HL-60 (cell line): Measurements from ENCODE around the gene DOHH.
"Not testable (repeated sequence)": the region's sequence is repeated elsewhere in the genome, so short reads cannot be mapped to it uniquely, and the experiment has no call there.

Source experiments
- GABPA ChIP-seq: IDR thresholded peaks from 2 replicates; pipeline ENCODE4 v1.6.1; 2012; ENCODE audit warnings: low read depth
- POLR2AphosphoS5 ChIP-seq: IDR thresholded peaks from 2 replicates; pipeline ENCODE4 v1.6.1; 2012; ENCODE audit warnings: low read depth
- TF ChIP-seq, protein P1 (sequence below): IDR thresholded peaks from one replicate; pipeline ENCODE4 v1.5.1; 2011; ENCODE audit warnings: low read length, control low read depth, inconsistent platforms; ENCODE audit not compliant: insufficient read depth

GRCh38 chr19:3508121-3508661 is 7.7 kb upstream of the DOHH start:
- TF ChIP-seq, protein P1, sequence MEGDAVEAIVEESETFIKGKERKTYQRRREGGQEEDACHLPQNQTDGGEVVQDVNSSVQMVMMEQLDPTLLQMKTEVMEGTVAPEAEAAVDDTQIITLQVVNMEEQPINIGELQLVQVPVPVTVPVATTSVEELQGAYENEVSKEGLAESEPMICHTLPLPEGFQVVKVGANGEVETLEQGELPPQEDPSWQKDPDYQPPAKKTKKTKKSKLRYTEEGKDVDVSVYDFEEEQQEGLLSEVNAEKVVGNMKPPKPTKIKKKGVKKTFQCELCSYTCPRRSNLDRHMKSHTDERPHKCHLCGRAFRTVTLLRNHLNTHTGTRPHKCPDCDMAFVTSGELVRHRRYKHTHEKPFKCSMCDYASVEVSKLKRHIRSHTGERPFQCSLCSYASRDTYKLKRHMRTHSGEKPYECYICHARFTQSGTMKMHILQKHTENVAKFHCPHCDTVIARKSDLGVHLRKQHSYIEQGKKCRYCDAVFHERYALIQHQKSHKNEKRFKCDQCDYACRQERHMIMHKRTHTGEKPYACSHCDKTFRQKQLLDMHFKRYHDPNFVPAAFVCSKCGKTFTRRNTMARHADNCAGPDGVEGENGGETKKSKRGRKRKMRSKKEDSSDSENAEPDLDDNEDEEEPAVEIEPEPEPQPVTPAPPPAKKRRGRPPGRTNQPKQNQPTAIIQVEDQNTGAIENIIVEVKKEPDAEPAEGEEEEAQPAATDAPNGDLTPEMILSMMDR, result not testable (repeated sequence)
- TF ChIP-seq POLR2AphosphoS5, GABPA: not testable (repeated sequence)
